CMK (cell line): Measurements from ENCODE around the gene MRPS27.

ENCODE experiments used
- DNase-seq: peaks from one replicate; pipeline ENCODE4 v3.0.0-alpha.2; 2010; ENCODE audit warnings: low read depth

Gene MRPS27

GRCh38 chr5:72256536-72256935 lies 63.5 kb downstream of the MRPS27 start:
- no peak for DNase-seq

DNA sequence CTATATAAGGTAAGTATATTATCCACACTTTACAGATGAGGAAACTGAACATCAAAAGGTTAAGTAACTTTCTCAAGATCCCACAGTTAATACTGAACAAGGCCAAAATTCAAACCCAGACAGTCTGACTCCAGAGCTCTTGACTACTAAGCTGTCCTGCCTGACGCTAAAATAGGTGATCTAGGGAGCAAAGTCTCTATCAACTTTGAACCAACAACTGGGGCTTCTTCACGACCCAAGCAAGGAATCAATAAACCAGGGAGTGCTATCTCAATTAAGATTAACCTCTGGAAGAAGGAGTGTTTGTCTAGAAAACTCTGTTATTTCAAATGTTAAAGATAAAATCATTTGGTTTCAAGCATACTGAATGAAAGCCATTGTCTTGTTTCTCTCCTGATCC lies 64.4 kb downstream of the MRPS27 start:
- no peak for DNase-seq

- no peak for DNase-seq
Observed at GRCh38 chr5:72255237-72255636, 64.8 kb downstream of the MRPS27 start.

DNA sequence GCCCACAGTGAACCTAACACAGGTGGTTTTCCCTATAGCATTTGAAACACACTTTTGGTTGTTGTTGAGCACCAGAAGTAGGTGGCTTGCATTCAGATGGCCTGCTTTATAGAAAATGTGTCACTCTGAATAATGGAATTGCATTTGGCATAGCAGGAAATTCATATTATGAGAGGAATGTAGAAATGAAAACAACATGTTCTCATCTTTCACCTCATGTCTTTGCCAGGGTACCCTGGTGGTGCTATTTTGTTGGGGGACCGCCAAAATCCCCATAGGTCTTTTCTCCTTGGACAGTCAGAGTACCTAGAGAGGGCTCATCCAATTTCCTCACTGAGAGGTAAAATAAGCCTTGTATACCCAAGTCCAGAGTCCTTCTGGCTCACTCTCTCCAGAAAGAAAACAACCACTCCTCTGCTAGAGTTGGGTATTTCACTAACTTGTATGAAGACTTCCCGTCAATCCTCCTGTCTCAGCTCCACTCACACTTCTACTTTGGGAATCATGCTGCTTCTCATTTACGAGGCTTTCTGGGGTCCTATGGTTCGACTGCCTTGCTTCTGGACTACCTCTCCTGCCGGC lies 67.4 kb downstream of the MRPS27 start:
- DNase-seq, result no peak

GRCh38 chr5:72252008-72252407 lies 68.0 kb downstream of the MRPS27 start:
- DNase-seq, result no peak

DNA sequence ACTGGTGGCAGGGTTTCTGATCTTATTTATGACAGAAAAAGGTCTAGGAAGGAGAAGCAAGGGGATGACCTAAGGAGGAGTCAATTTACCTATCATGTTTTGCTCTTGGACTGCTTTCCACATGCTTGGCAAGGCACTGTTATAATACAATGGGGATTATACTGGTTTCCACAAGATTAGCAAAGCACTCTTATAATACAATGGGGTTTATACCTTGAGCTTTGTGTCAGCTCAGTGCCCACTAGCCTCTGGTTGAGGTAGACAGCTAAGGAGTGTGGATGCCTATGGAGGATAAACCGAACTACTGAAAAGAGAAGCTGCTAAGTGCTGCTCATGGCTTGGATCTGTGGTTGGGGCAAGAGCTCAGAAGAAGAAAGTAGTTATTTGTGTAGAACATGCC lies 68.7 kb downstream of the MRPS27 start:
- DNase-seq, result no peak

DNA sequence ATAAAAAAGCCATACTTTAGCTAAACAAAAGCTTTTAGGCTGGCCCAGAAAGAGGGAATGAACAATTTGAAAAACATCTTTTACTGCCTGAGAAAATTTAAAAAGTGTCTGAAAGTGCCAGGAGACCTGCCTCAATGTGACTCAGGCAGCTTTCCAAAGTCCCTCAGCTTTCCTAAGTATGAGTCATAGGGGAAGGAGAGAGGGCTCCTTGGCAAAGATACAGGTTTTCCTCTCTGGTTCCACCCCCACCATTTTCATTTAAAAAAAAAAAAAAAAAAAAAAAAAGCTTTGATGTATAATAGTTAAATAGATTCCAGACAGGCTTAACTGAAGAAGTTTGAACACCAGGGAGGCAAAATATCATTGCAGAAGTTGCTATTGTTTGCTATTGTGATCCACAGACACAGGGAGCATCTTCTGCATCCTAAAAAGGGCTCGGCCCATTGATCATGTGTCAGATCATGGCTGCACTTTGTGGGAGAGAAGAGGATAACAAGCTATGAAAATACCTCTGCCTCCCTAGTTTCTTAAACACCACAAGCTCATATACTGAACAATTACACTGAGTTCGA lies 71.5 kb downstream of the MRPS27 start:
- DNase-seq, result no peak

DNA sequence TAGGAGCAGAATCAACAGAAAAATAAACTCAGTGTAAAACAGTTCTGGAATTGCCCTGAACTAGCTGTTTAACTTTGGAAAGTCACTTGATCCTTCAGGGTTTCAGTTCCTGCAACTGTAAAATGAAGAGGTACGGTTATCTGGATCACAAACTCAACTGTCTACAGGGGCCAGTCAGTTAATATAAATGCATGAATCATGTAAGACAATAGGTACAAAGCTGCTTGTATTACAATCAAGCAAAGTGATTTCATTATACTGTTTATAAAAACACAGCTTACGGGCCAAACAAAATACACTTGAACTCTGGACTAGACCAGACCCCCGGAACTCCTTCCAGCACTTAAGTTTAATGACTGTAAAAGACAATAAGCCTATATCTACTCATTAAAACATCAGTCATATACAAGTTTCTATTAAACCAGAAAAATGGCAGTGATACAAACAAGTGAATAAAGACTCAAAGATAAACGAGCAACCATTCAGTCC lies 73.0 kb downstream of the MRPS27 start:
- DNase-seq, result no peak

DNA sequence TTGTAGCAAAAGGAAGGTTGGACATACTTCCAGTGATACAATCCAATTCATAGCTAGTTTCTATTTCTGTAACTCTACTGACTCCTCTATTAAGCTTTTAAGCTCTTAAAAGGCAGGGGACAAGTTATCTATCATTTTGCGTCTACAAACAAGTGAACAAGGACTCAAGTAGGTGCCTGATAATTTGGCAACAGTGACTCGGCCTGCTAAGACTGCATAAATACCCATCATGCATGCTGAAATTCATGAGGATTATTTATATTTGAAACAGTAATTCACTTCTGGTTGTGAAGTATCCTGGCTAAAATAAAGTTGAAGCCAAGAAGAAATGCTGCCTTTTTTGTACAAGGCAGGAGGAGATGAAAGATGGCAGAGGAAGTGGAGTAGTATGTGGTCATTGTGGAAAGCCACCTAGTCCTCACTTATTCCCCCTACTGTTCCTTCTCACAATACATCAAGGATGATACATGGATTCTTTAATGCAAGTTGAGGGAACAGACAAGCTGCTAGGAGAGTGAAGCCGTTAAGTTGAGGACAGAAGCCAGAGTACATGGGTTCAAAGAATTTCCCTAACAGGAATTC lies 74.0 kb downstream of the MRPS27 start:
- no peak for DNase-seq

DNA sequence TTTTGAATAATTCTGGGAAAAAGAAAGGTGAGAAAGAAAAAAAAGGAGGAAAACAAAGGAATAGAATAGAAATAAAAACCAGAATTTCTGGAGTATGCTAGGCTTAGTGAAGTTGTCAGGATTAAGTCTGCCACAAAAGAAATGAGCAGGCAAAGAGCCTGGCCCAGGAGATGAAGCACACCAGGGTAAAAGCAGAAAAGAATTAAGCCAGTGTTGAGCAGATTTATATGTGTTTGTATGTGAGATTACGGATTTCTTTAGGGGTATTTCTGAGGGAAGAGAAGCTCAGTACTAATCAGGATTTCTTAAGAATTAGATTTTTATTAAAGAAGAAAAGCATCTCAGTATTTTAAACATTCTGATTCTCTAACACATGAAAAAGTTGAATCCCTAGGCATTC lies 74.5 kb downstream of the MRPS27 start:
- DNase-seq, result no peak

GRCh38 chr5:72244862-72245371 lies 75.1 kb downstream of the MRPS27 start:
- DNase-seq, result no peak

DNA sequence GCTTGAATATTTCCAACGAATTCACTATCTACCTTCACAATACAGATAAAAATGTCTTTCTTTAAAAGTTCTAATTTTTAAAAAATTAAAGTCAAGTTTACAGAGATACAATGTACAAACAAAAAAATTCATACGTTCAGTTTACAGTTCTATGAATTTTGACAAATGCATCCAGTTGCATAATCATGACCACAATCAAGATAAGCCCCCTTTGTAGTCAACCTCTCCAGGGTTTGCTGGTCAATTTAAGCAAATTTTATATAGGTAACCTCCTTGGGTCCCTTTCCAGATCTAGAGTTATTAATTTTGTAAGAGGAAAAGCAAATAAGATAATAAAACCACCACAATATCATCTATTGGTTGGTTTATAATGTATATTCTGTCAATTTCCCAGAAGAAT lies 76.3 kb downstream of the MRPS27 start:
- no peak for DNase-seq

DNA sequence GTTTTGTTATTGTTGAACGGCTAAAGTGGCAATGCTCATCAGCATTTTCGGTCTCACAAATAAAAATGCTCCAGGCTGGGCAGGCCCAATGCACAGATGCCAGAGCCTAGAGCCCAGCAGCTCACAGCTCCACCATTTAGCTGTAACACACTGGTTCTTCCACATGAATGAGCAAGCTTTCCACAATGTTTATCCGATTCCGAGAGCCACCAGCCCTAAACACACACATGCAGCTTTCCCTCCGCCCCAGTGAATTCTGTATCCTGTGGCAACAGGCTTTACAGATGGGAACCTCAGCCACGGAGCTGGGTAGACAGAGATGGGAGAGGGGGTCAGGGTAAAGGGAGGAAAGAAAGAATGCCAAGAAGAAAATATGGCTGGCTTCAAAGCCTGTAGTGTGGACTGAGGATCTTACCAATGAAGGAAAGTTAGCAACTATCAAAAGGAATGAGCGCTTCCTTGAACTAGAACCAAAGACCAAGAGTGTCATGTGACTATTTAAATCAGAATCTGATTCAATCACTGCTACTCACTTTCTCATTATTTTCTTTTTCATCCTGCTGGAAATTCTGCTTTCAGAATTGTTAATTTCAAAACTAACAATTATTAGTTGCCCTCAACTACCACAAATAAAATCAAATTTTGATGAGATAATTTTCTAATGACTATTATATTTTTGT lies 77.1 kb downstream of the MRPS27 start:
- no peak for DNase-seq

DNA sequence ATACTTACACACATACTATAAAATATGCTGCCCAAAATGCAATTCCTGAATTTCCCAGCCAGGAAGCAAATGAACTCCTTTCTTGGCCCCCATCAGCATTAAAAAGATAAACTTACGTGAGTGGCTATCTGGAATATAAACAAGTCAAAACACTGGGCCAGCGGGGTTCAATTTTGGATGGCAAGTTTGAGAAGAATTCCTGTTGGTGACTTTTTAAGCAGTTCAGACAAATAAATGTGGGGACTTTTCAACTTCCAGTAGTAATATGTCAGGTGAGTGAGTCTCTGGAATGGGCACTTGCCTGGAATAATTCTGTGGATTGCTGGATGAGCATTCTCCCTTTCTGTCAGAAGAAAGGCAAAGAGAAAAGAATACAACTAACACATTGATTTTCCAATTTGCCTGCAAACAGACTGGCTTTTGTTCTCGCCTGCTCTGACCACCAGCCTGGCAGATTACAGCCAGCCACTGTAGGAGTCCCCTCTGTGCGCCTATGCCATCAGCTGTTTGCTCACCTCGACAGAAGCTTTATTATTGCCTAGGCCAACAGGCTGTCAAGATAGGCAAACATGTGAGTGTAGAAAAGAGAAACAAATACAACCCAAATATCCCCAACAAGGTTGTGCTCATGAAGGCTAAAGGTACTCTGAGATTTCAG lies 78.6 kb downstream of the MRPS27 start:
- no peak for DNase-seq

- DNase-seq, result no peak
Observed at GRCh38 chr5:72238712-72239445, 81.2 kb downstream of the MRPS27 start.

- DNase-seq, result no peak
Observed at GRCh38 chr5:72237879-72238278, 82.2 kb downstream of the MRPS27 start.

GRCh38 chr5:72237415-72237814 lies 82.6 kb downstream of the MRPS27 start:
- no peak for DNase-seq

- DNase-seq, result no peak
Observed at GRCh38 chr5:72235725-72236124, 84.3 kb downstream of the MRPS27 start.

- no peak for DNase-seq
Observed at GRCh38 chr5:72234868-72235267, 85.2 kb downstream of the MRPS27 start.

DNA sequence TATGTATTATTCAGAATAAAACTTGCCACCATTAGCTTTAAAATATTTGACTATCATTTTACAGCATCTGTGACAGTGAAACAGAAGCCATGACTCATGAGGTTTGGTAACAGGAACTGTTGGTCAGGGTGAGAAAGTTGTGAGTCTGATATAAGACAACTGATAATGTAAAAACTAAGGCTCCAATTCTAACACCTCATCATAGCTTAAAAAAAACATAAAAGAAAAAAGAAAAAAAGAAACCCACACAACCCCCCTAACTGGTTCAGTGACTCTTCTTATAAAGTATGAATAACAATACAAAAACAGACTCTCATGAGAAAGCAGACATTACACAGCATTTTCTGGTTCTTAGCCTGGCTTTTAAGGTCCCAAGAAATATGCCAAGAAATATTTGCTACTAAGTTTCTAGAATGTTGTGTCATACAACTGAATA lies 85.8 kb downstream of the MRPS27 start:
- no peak for DNase-seq

DNA sequence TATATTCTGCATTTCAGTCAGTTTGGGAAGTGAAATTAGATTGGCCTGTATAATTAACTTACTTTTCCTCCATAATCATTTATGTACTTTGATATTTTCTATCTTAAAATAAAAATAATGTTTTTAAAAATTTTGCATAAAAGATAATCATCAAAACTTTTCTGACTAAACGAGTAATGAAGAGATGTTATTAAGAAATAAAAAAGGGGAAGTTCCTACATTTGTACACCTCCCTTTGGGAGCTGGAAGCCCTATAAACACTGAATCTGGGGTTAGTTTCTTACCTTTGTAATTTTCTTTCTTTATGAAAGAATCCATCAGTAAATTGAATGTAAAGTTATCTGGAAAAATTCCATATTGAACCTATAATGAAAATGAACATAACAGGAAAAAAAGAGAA lies 86.2 kb downstream of the MRPS27 start:
- DNase-seq, result no peak

DNA sequence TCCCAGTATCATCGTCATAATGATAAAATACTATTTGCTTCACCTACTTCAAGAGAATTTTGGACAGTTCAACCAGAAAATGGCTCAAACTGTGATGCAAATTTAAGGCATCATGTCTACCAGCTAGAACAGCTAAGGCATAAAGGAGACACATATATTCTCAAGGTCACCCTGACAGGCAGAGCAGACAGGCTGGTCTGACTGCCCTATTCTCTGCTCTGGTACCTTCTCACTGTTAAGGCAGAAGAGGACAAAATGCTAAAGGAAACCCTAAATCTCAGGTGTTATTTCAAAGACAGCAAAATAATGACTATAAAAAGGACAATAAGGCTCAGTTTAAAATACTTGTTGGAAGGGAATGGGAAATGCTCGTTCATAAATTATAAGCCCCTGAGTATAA lies 87.2 kb downstream of the MRPS27 start:
- no peak for DNase-seq
